IMR-90 (cell line): ENCODE measurements around the gene CSRP1. TPM values are rescaled to one million over a fixed set of nuclear protein-coding genes. Genes with fewer than 3 reads are reported as not detected.

ENCODE experiments used
- ATAC-seq: fragments of 200-7000 bp; cut with Tn5 transposase; 2 replicates; pipeline ENCODE4 v1.9.1; 2020; ENCODE audit warnings: low read depth, mild to moderate bottlenecking, moderate library complexity
- BruUV-seq: library from RNA; stranded (reverse); fragments of 400-500 nt; replicated peaks from 2 replicates; lab custom pipeline; 2021; lab: Mats Ljungman, UMichigan
- CTCF ChIA-PET: fragments of 300-600 bp; formaldehyde crosslinking; extraction: SDS; loops from one replicate; lab custom pipeline; 2021; ENCODE audit warnings: antibody characterized with exemption; lab: Yijun Ruan, JAX
- POLR2A ChIA-PET: fragments of 300-600 bp; sonication (Branson Sonifier 250); formaldehyde crosslinking; loops from one replicate; lab custom pipeline; 2022; ENCODE audit warnings: antibody characterized with exemption; ENCODE audit not compliant: unreplicated experiment; lab: Charles Lee
- DNase-seq: peaks from one replicate; pipeline ENCODE4 v3.0.0; 2013
- H2AFZ ChIP-seq: replicated peaks from 2 replicates; pipeline ENCODE3; 2013; ENCODE audit warnings: low read length, mild to moderate bottlenecking; ENCODE audit not compliant: poor library complexity
- H2AK5ac ChIP-seq: 2 replicates; pipeline ENCODE4 v1.6.1; 2013; ENCODE audit warnings: low read depth, low read length, inconsistent platforms
- H2AK9ac ChIP-seq: replicated peaks from 2 replicates; pipeline ENCODE3; 2013; ENCODE audit warnings: mild to moderate bottlenecking, low read depth, low read length, moderate library complexity; ENCODE audit not compliant: poor library complexity
- H2BK120ac ChIP-seq: 2 replicates; pipeline ENCODE4 v1.6.1; 2013; ENCODE audit warnings: low read depth, low read length, inconsistent platforms
- H2BK15ac ChIP-seq: 3 replicates; pipeline ENCODE4 v1.6.1; 2013; ENCODE audit warnings: low read depth, low read length, inconsistent platforms
- H2BK20ac ChIP-seq: 2 replicates; pipeline ENCODE4 v1.6.1; 2013; ENCODE audit warnings: low read depth, mild to moderate bottlenecking, inconsistent platforms, low read length, moderate library complexity
- H2BK5ac ChIP-seq: 2 replicates; pipeline ENCODE4 v1.6.1; 2013; ENCODE audit warnings: mild to moderate bottlenecking, low read depth, low read length, inconsistent platforms; ENCODE audit not compliant: poor library complexity, severe bottlenecking
- H3K14ac ChIP-seq: replicated peaks from 2 replicates; pipeline ENCODE4 v1.6.1; 2013; ENCODE audit warnings: low read depth, low read length, inconsistent platforms
- H3K18ac ChIP-seq: 2 replicates; pipeline ENCODE4 v1.6.1; 2013; ENCODE audit warnings: low read depth, low read length, control low read depth
- H3K23ac ChIP-seq: 2 replicates; pipeline ENCODE4 v1.6.1; 2013; ENCODE audit warnings: low read depth, low read length, inconsistent platforms
- H3K27ac ChIP-seq: 2 replicates; pipeline ENCODE4 v1.5.1; 2013; ENCODE audit warnings: mild to moderate bottlenecking, control low read depth, low read length; ENCODE audit not compliant: insufficient read depth
- H3K27me3 ChIP-seq: 2 replicates; pipeline ENCODE4 v1.6.1; 2013; ENCODE audit warnings: low read length; ENCODE audit not compliant: control insufficient read depth, insufficient read depth
- H3K36me3 ChIP-seq: 2 replicates; pipeline ENCODE4 v1.6.1; 2013; ENCODE audit warnings: low read length, mixed read lengths; ENCODE audit not compliant: control insufficient read depth, insufficient read depth
- H3K4ac ChIP-seq: 2 replicates; pipeline ENCODE4 v1.6.1; 2013; ENCODE audit warnings: low read depth, low read length, inconsistent platforms
- H3K4me1 ChIP-seq: 2 replicates; pipeline ENCODE4 v1.6.1; 2013; ENCODE audit warnings: low read length, mixed read lengths; ENCODE audit not compliant: control insufficient read depth, insufficient read depth
- H3K4me2 ChIP-seq: 2 replicates; pipeline ENCODE4 v1.6.1; 2013; ENCODE audit warnings: low read depth, mild to moderate bottlenecking, control low read depth, low read length, moderate library complexity
- H3K4me3 ChIP-seq: 2 replicates; pipeline ENCODE4 v1.5.1; 2013; ENCODE audit warnings: low read depth, mild to moderate bottlenecking, control low read depth, low read length, moderate library complexity; ENCODE audit not compliant: insufficient read depth
- H3K56ac ChIP-seq: 2 replicates; pipeline ENCODE4 v1.6.1; 2013; ENCODE audit warnings: low read length, inconsistent platforms; ENCODE audit not compliant: insufficient read depth; ENCODE audit errors: extremely low read depth
- H3K79me1 ChIP-seq, 2 experiments: 2 replicates each; pipeline ENCODE4 v1.6.1; 2013; ENCODE audit warnings: low read length in 2 of 2, inconsistent platforms in 1 of 2, low read depth in 1 of 2
- H3K9ac ChIP-seq: 2 replicates; pipeline ENCODE4 v1.6.1; 2013; ENCODE audit warnings: low read depth, low read length, control low read depth
- H3K9me1 ChIP-seq: 2 replicates; pipeline ENCODE4 v1.6.1; 2013; ENCODE audit warnings: low read length, inconsistent platforms; ENCODE audit not compliant: insufficient read depth
- H3K9me3 ChIP-seq: 2 replicates; pipeline ENCODE4 v1.6.1; 2013; ENCODE audit warnings: low read length; ENCODE audit not compliant: control insufficient read depth, insufficient read depth
- H4K20me1 ChIP-seq: 2 replicates; pipeline ENCODE4 v1.6.1; 2013; ENCODE audit warnings: low read length, inconsistent platforms; ENCODE audit not compliant: insufficient read depth
- H4K5ac ChIP-seq: 2 replicates; pipeline ENCODE4 v1.6.1; 2013; ENCODE audit warnings: mild to moderate bottlenecking, low read depth, low read length, control low read depth
- H4K8ac ChIP-seq, 2 experiments: 2 replicates each; pipeline ENCODE4 v1.6.1; 2013; ENCODE audit warnings: low read depth in 2 of 2, low read length in 2 of 2, control low read depth in 1 of 2, inconsistent platforms in 1 of 2
- H4K91ac ChIP-seq: 2 replicates; pipeline ENCODE4 v1.6.1; 2013; ENCODE audit warnings: low read depth, low read length, inconsistent platforms; ENCODE audit not compliant: insufficient read depth
- MAZ ChIP-seq: IDR thresholded peaks from 2 replicates; pipeline ENCODE4 v1.6.1; 2012; ENCODE audit warnings: low read depth, mild to moderate bottlenecking, low read length, improper control_type of control experiment, moderate library complexity, borderline replicate concordance
- MXI1 ChIP-seq: IDR thresholded peaks from 2 replicates; pipeline ENCODE4 v1.6.1; 2012; ENCODE audit warnings: low read depth, mild to moderate bottlenecking, low read length, moderate library complexity, borderline replicate concordance
- RAD21 ChIP-seq: IDR thresholded peaks from 2 replicates; pipeline ENCODE4 v1.6.1; 2012; ENCODE audit warnings: low read length, improper control_type of control experiment
- WGBS, 2 experiments: methylation state at CpG; one replicate each; pipeline versions ENCODE4 v1.1.5 to v1.1.7; 2013; ENCODE audit warnings: missing lambda C conversion rate in 2 of 2; ENCODE audit not compliant: insufficient read length in 1 of 2; ENCODE audit errors: extremely low coverage in 2 of 2; 5-methylcytosine and 5-hydroxymethylcytosine counted together
- dilution Hi-C: fragments of 300-500 bp; cut with HindIII; formaldehyde crosslinking; loops from one replicate; pipeline ENCODE4 v1.14.3; 2018; ENCODE audit warnings: low sequenced_read_pairs; ENCODE audit not compliant: unreplicated experiment
- in situ Hi-C: fragments of 300-500 bp; cut with MboI; formaldehyde crosslinking; loops from 3 replicates; pipeline ENCODE4 v1.14.3; 2019; ENCODE audit warnings: low sequenced_read_pairs, inconsistent platforms, mixed read lengths
- intact Hi-C: fragments of 100-400 bp; cut with micrococcal nuclease; formaldehyde crosslinking; loops from 2 replicates; pipeline ENCODE4 v1.10.0; 2022
- polyA plus RNA-seq, 3 experiments: library from polyadenylated mRNA; depleted of rRNA; stranded (reverse); fragments of >200 nt; gene quantifications; 2 replicates each; pipeline ENCODE4 v1.2.3, GENCODE V29; 2012; ENCODE audit warnings: low replicate concordance in 1 of 3
- total RNA-seq: library from RNA; depleted of rRNA; stranded (reverse); fragments of >200 nt; gene quantifications from 2 replicates; pipeline ENCODE4 v1.2.3, GENCODE V29; 2012
- TF ChIP-seq, protein P1 (sequence below): conservative IDR thresholded peaks from 2 replicates; pipeline ENCODE4 v1.5.1; 2012; ENCODE audit warnings: mild to moderate bottlenecking, low read depth, low read length, improper control_type of control experiment

CSRP1 gene
- total and polyA plus RNA-seq, 2 of the 4 experiments (the other 2 are of a cell fraction), result 1,037 to 1,498 TPM

DNA sequence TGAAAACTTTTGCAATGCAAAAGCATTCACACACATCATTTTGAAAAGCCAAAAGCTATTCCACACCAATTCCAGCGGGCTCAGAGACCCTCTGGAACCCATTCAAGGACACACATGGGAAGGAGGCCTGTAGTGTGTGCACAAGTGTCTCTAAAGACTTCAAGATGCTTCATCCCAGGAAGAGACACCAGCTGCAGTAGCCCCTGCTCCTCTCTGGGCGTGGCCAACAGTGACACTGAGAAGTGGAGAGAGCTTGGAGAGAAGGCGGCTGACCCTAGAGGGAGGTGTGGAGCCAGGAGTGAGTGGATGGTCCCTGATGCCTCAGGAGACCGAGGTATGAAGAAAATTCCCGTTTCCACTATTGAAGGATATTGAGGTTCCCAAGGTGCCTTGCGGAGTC lies 70.5 kb downstream of the CSRP1 start:
- Histone ChIP-seq H4K20me1 (no peaks in the 10 kb centered on the region), H3K36me3 (no peaks in the 10 kb centered on the region), H3K9me1 (no peaks in the 10 kb centered on the region; the same call in 1 of the 2 replicates), H3K27me3 (peaks cover 4% of the 10 kb centered on the region; the same call in 1 of the 2 replicates), H3K18ac (no peak overlapping the region), H2BK120ac (no peak overlapping the region), H2AK9ac (no peak overlapping the region), H3K4me2 (no peak overlapping the region), H2AFZ (peak overlapping the region; percentile 36), H4K5ac (no peak overlapping the region), H3K9me3 (no peaks in the 10 kb centered on the region; the same call in 1 of the 2 replicates), H2BK5ac (no peak overlapping the region), H2BK20ac (no peak overlapping the region), H3K4me1 (no peaks in the 10 kb centered on the region), H4K8ac (no peak overlapping the region), H3K79me1 (no peaks in the 10 kb centered on the region), H3K56ac (no peak overlapping the region), H2AK5ac (peak overlapping the region; percentile 51; the same call in 1 of the 2 replicates), H3K27ac (no peak overlapping the region), H3K9ac (no peak overlapping the region), H4K91ac (no peak overlapping the region), H3K14ac (no peak overlapping the region), H2BK15ac (no peak overlapping the region), H3K4ac (no peak overlapping the region), H3K4me3 (no peak overlapping the region), H3K23ac (no peak overlapping the region)
- CTCF ChIA-PET, result interaction anchor here (0.6 to 2.0 kb wide), 13 partner anchors 12 to 1390 kb away, joined by 3 to 22 read pairs (median 5); partner anchors contain the start of gene TNNI1
- DNase-seq, result peak; percentile 26
- POLR2A ChIA-PET, result no interaction called here
- TF ChIP-seq MXI1, result no peak
- TF ChIP-seq MAZ, result no peak
- TF ChIP-seq, protein P1, sequence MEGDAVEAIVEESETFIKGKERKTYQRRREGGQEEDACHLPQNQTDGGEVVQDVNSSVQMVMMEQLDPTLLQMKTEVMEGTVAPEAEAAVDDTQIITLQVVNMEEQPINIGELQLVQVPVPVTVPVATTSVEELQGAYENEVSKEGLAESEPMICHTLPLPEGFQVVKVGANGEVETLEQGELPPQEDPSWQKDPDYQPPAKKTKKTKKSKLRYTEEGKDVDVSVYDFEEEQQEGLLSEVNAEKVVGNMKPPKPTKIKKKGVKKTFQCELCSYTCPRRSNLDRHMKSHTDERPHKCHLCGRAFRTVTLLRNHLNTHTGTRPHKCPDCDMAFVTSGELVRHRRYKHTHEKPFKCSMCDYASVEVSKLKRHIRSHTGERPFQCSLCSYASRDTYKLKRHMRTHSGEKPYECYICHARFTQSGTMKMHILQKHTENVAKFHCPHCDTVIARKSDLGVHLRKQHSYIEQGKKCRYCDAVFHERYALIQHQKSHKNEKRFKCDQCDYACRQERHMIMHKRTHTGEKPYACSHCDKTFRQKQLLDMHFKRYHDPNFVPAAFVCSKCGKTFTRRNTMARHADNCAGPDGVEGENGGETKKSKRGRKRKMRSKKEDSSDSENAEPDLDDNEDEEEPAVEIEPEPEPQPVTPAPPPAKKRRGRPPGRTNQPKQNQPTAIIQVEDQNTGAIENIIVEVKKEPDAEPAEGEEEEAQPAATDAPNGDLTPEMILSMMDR, result peak; percentile 22; the same call in 1 of the 2 replicates
- peak; percentile 38 for TF ChIP-seq RAD21
- BruUV-seq, result no TSS peak
- peak; percentile 55 for ATAC-seq
- dilution Hi-C loops (no loop called here), in situ Hi-C loops (no loop called here), intact Hi-C loops (loop anchor here (5.0 kb wide), 1 partner anchor 46 kb away; no protein-coding TSS in a partner anchor)
- 40% methylated on average over 1 of the region's 6 CpGs; no CpG with 5 or more reads in 1 of the 2 experiments for WGBS, 2 experiments
